Tibial nerve (tissue), 4 donors: ENCODE data around the gene MAP1LC3B2.

Experiments used
- CTCF ChIP-seq, 5 experiments: fragments of 200-600 bp in 3 of 5; fragments of 450-650 bp in 2 of 5; sonication (generic) in 3 of 5; IDR thresholded peaks; one replicate each; pipeline ENCODE4 v1.5.1; 2016 to 2019; ENCODE audit warnings: antibody characterized with exemption in 5 of 5, mild to moderate bottlenecking in 3 of 5, moderate library complexity in 2 of 5
- EP300 ChIP-seq, 2 donors: sonication (generic); formaldehyde crosslinking; IDR thresholded peaks; one replicate each; pipeline ENCODE4 v1.6.1; 2017; ENCODE audit warnings: antibody characterized with exemption in 2 of 2, mild to moderate bottlenecking in 1 of 2
- POLR2A ChIP-seq, 2 donors: fragments of 450-650 bp; IDR thresholded peaks; one replicate each; pipeline ENCODE4 v1.6.1; 2017; ENCODE audit warnings: antibody characterized with exemption in 2 of 2, mild to moderate bottlenecking in 2 of 2, moderate library complexity in 2 of 2

- TF ChIP-seq POLR2A (IDR thresholded peaks at IDR 0.05), result no peak
- TF ChIP-seq CTCF (IDR thresholded peaks at IDR 0.05), result no peak
- no peak for TF ChIP-seq EP300 (IDR thresholded peaks at IDR 0.05)
Measured at GRCh38 chr12:116524311-116524710, 34.9 kb upstream of the MAP1LC3B2 start.
